ENCODE results near the gene SWT1. TPM values are rescaled to one million over a fixed set of nuclear protein-coding genes. Genes with fewer than 3 reads are reported as not detected.

Gene SWT1
- total and polyA plus RNA-seq, 9 of the 15 experiments (the other 6 are each of a cell fraction or from before 2014, with no cell fraction given) = 1.5 to 3.4 (median 2.3) TPM

DNA sequence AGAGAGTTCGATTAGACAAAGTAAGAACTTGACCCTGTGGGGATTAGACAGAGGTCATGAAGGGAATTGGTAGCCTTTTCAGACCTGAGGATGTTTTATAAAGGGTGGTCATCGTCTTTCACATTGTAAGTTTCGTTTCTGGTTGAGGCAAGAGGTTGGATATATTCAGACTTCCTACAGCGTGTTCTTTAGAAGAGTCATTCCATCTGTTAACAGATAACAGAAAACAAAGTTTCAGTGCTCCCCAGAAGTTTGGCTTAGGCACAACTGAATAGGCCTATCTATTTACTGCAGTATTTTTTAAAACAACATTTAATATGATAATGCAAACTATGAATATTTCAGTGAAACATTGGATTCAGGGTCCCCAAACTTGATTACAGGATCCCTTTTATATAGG lies 177.2 kb downstream of the SWT1 start (continued):
- TF ChIP-seq ZNF592 (IDR thresholded peaks at IDR 0.05) (peak; percentile 30; the same call in 1 of the 2 replicates), ATF3 (IDR thresholded peaks at IDR 0.05) (no peak), ATF3 (CRISPR knock-in tag; conservative IDR thresholded peaks at IDR 0.05) (no peak)

- POLR2A ChIA-PET = interaction anchor here (1.4 to 1.6 kb wide), 3 partner anchors 9 to 18 kb away, joined by 3 to 4 read pairs (median 3); no protein-coding TSS in a partner anchor
- CTCF ChIA-PET (ENCODE audit: low intra/inter-chr PET ratio) = no interaction called here
- no peak for TF ChIP-seq CCNT2 (IDR thresholded peaks at IDR 0.05; ENCODE audit: borderline replicate concordance, extremely low read depth, insufficient read length, low read depth, low read length)
- no peak for TF ChIP-seq HCFC1 (IDR thresholded peaks at IDR 0.05; ENCODE audit: low read depth, low read length)
- no peak for TF ChIP-seq HMG20B (CRISPR knock-in tag; IDR thresholded peaks at IDR 0.05)
- no peak for TF ChIP-seq ZSCAN32 (CRISPR knock-in tag; IDR thresholded peaks at IDR 0.05)
- no peak for TF ChIP-seq BMI1 (IDR thresholded peaks at IDR 0.05; ENCODE audit: low read length)
- TF ChIP-seq PHF21A (IDR thresholded peaks at IDR 0.05; ENCODE audit: borderline replicate concordance, low read depth) = no peak
- TF ChIP-seq HLTF (IDR thresholded peaks at IDR 0.05) = no peak
- no peak for TF ChIP-seq KAT7 (CRISPR knock-in tag; IDR thresholded peaks at IDR 0.05; ENCODE audit: borderline replicate concordance)
- TF ChIP-seq ZNF253 (CRISPR knock-in tag; conservative IDR thresholded peaks at IDR 0.05) = no peak
- TF ChIP-seq NR4A1 (CRISPR knock-in tag; IDR thresholded peaks at IDR 0.05) = no peak
- no peak for TF ChIP-seq NR4A1 (tag; IDR thresholded peaks at IDR 0.05)
- TF ChIP-seq RBM22 (IDR thresholded peaks at IDR 0.05; ENCODE audit: low read depth, low read length, poor library complexity, severe bottlenecking) = no peak
- no peak for TF ChIP-seq NONO (IDR thresholded peaks at IDR 0.05; ENCODE audit: low read depth in 2 of 2, low read length in 1 of 2)
- no peak for TF ChIP-seq ZNF212 (CRISPR knock-in tag; IDR thresholded peaks at IDR 0.05)
Observed at GRCh38 chr1:185337246-185337645, 180.3 kb downstream of the SWT1 start.

More at GRCh38 chr1:185337246-185337645, 180.3 kb downstream of the SWT1 start:
- intact Hi-C loops (cut with micrococcal nuclease) = no loop called here
- H3K79me2 ChIP-seq (ENCODE audit: control insufficient read depth, insufficient read depth, low read length) = no peaks in the 10 kb centered on the region
- no peak overlapping the region for H3K9ac ChIP-seq (ENCODE audit: insufficient read depth in 1 of 2, low read depth in 2 of 2, low read length in 2 of 2)
- H3K4me2 ChIP-seq (ENCODE audit: insufficient read depth, low read length) = no peak overlapping the region
- ATAC-seq (no peak), DNase-seq (ENCODE audit: extremely low read depth in 1 of 4, low spot score in 3 of 4) (no peak), FAIRE-seq (no peak)
- H3K9me1 ChIP-seq (ENCODE audit: control insufficient read depth, insufficient read depth, low read length) = no peaks in the 10 kb centered on the region
- no TSS peak for BruUV-seq (replicated peaks)
- no peak overlapping the region for H3K4me3 ChIP-seq
- H3K4me1 ChIP-seq (replicated peaks in 1 of 2; ENCODE audit: control insufficient read depth in 2 of 2, insufficient read depth in 2 of 2, low read length in 2 of 2) = peaks cover 0 to 8% of the 10 kb centered on the region in 2 experiments; a peak in 2 of 5 replicates
- no peaks in the 10 kb centered on the region for H4K20me1 ChIP-seq (replicated peaks; ENCODE audit: control insufficient read depth, insufficient read depth, low read length)
- no peaks in the 10 kb centered on the region for H3K9me3 ChIP-seq (replicated peaks; ENCODE audit: control insufficient read depth, insufficient read depth, low read depth, low read length)
- no peak overlapping the region for H3K27ac ChIP-seq (ENCODE audit: extremely low read depth, low read depth, low read length)
- 43% methylated on average over 4 of the region's 4 CpGs for WGBS (ENCODE audit: insufficient coverage, low coverage, missing lambda C conversion rate)
- in situ Hi-C loops (cut with MboI) = no loop called here
- no peaks in the 10 kb centered on the region for H3K36me3 ChIP-seq (ENCODE audit: control insufficient read depth, insufficient read depth, low read length)
- H2AFZ ChIP-seq (ENCODE audit: low read depth, low read length) = peak overlapping the region; percentile 7; the same call in 1 of the 2 replicates
- no peaks in the 10 kb centered on the region for H3K27me3 ChIP-seq (ENCODE audit: control insufficient read depth in 2 of 2, insufficient read depth in 2 of 2, low read length in 2 of 2)
